GM13976 (cell line): ENCODE results near the gene CFAP44.

ENCODE experiments used
- DNase-seq: peaks from one replicate; pipeline ENCODE4 v3.0.0; 2012; ENCODE audit warnings: low spot score
- in situ Hi-C: fragments of 300-500 bp; cut with MboI; formaldehyde crosslinking; loops from one replicate; pipeline ENCODE4 v1.12.0; 2022; ENCODE audit warnings: low sequenced_read_pairs, mixed read lengths, inconsistent platforms; ENCODE audit not compliant: unreplicated experiment
- TF ChIP-seq, protein P1 (sequence below): IDR thresholded peaks from 2 replicates; pipeline ENCODE4 v1.5.1; 2012; ENCODE audit warnings: borderline replicate concordance, mild to moderate bottlenecking; ENCODE audit not compliant: insufficient read depth; ENCODE audit errors: extremely low read depth, missing control alignments, control extremely low read depth

CFAP44 gene

DNA sequence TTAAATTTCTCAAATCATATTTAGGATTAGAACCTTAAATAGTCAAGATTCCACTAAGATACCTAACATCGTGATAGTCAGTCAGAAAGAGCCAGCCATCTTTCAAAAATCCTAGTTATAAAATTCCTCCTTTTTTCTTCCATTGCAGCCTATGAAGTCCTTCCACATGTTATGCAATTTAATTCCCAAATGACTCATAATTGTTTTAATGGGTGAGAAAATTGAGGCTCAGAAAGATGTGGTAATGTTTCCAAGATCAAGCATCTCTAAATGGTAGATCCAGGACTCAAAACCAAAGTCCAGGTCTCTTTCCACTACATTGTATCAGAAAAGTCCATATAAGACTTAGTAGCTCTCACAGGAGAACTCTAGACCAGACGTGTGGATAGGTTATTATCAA is 9.5 kb downstream of the CFAP44 start:
- in situ Hi-C loops: no loop called here
- no peak for DNase-seq
- TF ChIP-seq, protein P1, sequence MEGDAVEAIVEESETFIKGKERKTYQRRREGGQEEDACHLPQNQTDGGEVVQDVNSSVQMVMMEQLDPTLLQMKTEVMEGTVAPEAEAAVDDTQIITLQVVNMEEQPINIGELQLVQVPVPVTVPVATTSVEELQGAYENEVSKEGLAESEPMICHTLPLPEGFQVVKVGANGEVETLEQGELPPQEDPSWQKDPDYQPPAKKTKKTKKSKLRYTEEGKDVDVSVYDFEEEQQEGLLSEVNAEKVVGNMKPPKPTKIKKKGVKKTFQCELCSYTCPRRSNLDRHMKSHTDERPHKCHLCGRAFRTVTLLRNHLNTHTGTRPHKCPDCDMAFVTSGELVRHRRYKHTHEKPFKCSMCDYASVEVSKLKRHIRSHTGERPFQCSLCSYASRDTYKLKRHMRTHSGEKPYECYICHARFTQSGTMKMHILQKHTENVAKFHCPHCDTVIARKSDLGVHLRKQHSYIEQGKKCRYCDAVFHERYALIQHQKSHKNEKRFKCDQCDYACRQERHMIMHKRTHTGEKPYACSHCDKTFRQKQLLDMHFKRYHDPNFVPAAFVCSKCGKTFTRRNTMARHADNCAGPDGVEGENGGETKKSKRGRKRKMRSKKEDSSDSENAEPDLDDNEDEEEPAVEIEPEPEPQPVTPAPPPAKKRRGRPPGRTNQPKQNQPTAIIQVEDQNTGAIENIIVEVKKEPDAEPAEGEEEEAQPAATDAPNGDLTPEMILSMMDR: no peak

DNA sequence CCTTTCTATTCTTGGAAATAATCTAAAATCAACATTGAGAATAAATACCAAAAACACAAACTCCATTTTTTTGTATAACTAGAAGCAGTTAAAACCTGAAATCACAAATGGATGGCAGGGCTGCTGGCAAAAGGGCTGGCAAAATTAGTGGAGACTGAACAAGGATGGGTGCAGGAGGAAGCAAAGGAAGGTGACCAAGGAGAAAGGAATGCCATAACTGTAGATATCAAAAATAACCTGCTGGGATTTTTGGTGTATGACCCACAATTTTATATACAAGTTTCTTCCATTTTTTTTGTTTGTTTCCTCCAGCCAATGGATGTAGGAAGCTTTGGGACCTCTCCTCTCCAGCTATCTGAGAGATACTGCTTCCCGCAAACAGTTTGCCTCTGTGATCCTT is 12.7 kb downstream of the CFAP44 start:
- in situ Hi-C loops: no loop called here
- DNase-seq: no peak
- TF ChIP-seq, protein P1: no peak

DNA sequence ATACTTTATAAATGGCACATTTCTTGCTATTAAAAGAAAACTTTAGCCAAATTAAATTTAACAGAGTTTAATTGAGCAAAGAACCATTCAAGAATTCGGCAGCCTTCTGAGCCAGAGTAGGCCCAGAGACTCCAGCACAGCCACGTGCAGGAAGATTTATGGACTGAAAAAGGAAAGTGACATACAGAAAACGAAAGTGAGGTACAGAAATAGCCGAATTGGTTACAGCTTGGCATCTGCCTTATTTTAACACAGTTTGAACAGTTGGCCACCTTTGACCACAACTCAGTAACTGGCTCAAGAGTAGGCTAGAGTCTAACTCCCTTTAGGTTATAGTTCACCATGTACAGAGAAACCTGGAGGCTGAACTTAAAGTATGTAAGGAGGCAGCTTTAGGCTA is 17.6 kb downstream of the CFAP44 start:
- in situ Hi-C loops: no loop called here
- TF ChIP-seq, protein P1: no peak
- DNase-seq: no peak

DNA sequence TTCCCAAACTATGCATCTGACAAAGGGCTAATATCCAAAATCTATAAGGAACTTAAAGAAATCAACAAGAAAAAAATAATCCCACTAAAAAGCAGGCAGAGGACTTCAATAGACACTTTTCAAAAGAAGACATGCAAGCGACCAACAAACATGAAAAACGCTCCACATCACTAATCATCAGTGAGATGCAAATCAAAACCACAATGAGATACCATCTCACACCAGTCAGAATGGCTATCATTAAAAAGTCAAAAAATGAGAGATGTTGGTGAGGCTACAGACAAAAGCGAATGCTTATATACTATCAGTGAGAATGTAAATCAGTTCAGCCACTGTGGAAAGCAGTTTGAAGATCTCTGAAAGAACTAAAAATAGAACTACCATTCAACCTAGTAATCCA is 20.2 kb downstream of the CFAP44 start:
- in situ Hi-C loops: no loop called here
- no peak for DNase-seq
- TF ChIP-seq, protein P1: no peak

DNA sequence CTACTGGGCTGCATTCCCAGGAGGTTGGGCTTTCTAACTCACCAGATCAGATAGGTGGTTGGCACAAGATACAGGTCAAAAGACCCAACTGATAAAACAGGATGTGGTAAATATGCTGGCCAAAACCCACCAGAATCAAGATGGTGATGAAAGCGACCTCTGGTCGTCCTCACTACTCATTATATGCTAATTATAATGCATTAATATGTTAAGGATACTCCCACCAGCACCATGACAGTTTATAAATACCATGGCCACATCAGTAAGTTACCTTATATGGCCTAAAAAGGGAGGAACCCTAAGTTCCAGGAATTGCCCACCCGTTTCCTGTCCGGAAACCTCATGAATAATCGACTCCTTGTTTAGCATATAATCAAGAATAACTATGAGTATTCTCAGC is 31.6 kb downstream of the CFAP44 start:
- TF ChIP-seq, protein P1: no peak
- in situ Hi-C loops: no loop called here
- DNase-seq: no peak

- in situ Hi-C loops: no loop called here
- TF ChIP-seq, protein P1: no peak
- DNase-seq: peak; percentile 7
Measured at GRCh38 chr3:113405180-113405579, 36.1 kb downstream of the CFAP44 start.

GRCh38 chr3:113404637-113405036 is 36.7 kb downstream of the CFAP44 start:
- TF ChIP-seq, protein P1: no peak
- no peak for DNase-seq
- in situ Hi-C loops: no loop called here
